ENCODE data around the gene KIFC3.
"Not testable (repeated sequence)": the region's sequence is repeated elsewhere in the genome, so short reads cannot be mapped to it uniquely, and the experiment has no call there.

Gene KIFC3

GRCh38 chr16:57750796-57751538 lies 51.3 kb downstream of the KIFC3 start:
- DNase-seq, result no peak

DNA sequence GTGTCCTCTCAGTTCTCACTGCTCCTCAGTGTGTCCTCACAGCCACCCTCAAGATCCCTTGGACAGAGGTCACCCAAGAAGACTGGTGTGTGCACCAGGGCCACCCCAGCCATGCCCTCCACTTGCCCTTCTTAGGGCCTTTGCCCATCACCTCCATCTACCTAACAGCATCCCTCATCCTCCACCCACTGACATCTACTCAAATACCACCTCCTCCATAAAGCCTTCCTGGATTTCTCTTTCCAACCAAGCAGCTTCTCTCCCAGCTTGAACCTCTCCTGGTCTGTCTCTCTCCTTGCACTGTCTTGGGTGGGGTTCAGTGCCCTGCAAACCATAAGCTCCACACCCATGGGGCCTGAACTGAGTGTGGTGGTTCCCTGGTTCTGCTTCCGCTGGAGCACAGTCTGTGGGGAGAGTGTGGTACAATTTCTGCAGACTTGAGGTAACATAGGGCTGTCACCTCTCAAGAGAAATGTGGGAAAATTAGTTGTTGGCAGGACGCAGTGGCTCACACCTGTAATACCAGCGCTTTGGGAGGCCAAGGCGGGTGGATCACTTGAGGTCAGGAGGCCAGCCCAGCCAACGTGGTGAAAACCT lies 52.3 kb downstream of the KIFC3 start:
- no peak for DNase-seq

DNA sequence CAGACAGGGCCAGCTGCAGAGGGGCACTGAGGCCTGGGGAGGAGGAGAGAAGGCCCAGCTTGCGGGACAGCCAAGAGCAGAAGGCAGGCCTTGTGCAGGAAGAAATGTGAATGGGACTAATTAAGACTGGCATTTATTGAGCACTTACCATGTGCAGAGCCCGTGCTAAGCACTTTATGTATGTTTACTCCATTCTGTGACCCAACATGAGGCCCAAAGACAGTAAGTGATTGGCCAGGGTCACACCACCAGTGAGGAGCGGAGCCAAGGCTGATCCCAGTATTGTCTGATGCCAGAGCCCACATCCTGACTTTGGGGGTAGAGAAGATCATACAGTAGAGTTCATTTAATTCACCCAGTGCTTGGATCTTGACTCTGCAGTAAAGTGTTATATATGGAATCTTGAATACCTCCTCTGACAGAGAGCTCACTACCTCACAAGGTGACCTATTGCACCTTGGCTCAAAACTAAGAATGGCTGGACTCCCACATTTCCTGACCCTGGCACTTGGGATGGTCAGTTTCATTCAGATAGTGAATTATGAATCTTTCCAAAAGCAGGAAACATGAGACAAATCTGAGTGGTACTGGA lies 53.1 kb downstream of the KIFC3 start:
- no peak for DNase-seq

DNA sequence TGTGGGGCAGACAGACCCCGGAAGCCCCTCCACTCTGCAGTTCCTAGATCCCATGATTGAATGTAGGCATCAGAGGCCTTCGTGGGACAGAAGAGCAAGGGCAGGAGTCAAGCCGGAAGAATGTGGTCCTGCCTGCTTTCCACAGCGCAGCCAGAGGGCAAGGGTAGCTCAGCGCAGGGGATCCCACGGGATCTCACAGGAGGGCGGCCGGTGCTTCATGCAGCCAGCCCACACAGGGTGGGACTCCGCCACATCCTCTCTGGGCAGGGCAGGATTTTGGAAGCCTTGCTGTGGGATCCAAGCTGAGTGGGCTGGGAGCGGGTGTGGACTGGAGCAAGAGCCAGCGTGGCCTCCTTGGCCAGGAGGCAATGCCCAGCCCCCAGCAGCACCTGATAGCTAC lies 53.7 kb downstream of the KIFC3 start:
- DNase-seq, result no peak

GRCh38 chr16:57747996-57748395 lies 54.3 kb downstream of the KIFC3 start:
- DNase-seq, result no peak

DNA sequence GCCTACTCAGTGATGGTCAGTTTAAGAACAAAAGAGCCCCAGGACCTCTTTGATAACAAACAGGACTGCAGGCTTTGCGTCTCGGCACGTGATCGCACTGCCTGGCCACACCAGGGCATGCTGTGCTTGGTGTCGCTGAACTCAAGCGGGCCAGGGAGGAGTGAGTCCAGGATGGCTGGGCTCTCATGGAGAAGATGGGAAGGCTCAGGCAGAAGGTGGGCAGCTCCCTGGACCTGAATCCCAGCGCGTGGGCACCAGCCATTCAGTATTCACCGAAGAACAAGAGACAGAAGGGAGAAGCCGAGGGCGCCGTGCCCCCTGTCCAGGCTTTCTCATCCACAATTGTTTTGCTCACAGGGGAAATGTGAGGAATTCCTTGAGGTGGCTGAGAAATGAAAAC lies 54.8 kb downstream of the KIFC3 start:
- DNase-seq, result no peak

DNA sequence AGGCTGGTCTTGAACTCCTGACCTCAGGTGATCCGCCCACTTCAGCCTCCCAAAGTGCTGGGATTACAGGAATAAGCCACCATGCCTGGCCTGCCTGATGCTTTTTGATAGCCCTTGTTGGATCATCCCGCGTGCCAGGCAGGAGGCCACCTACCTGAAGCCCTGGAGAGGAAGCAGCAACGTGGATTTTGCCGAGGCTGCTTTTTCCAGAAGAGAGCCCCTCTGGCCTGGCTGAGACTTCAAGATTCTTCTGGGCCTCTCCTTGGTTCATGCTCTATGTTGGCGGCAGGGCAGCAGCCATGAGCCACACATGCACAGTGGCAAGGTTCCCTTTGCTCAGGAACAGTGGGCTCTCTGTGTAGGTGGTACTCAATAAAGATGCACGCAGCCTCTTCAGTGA lies 55.2 kb downstream of the KIFC3 start:
- no peak for DNase-seq

GRCh38 chr16:57746316-57746715 lies 56.0 kb downstream of the KIFC3 start:
- DNase-seq, result not testable (repeated sequence)

DNA sequence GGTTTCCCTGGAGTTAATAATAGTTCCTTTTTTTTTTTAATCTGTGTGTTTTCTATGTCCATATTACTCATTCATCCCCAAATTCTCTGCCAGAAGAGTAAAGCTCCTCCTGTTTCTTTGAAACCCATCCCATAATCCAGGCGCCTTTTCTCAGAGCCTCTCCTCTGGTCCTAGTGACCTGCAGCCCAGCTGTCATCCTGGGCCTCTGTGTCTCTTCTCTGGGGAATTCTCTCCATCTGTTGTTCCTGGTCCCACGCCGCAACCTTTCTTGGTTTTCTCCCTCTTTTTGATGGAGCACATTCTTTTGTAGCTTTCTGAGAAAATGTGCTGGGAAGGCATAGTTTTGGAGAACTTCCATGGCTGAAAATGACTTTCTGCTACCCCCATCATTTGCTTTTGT lies 56.5 kb downstream of the KIFC3 start:
- DNase-seq, result no peak

DNA sequence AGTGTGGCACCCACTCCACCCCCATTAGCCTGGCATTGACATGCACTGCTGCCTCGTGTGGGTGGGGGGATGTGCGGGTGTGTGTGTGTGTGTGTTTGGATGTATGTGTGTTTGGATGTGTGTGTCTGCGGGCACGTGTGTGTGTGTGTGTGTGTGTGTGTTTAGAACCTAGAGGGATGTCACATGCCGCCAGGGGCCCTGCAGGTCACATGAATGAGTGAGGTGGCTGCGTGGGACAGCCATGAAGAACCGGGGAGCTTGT lies 57.7 kb downstream of the KIFC3 start:
- DNase-seq, result no peak

DNA sequence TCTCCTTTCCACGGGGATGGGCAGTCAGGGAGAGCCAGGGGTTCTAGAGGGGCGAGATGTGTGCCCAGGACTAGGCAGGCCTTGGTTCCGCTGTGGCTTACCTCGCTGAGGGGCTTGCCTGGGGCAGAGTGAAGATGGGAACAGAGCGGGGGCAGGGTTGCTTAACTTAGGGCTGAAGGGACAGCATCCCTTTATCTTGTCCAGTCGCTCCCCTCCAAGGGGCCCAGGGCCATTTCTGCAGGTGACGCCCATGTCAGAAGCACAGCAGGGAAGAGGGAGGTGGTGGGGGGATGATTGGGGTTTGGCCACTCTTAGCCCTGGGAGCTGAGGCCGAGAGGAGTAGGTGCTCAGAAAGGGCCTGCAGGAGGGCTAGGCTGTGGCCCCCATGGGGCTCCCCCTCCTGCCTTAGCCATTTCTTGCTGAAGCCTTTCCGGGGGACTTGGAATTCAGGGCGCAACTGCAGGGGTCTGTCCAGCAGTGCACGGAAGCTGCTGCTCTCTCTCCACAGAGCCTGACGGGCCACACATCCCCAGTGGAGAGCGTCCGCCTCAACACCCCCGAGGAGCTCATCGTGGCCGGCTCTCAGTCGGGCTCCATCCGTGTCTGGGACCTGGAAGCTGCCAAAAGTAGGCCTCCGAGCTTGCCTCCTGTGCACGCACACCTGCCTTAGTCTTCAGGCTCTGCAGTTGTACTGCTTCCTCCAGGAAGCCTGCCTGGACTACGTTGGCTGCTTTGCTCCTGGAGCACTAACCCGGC lies 58.2 kb downstream of the KIFC3 start:
- no peak for DNase-seq

GRCh38 chr16:57743458-57743857 lies 58.8 kb downstream of the KIFC3 start:
- DNase-seq, result no peak

GRCh38 chr16:57742543-57742942 lies 59.7 kb downstream of the KIFC3 start:
- no peak for DNase-seq

DNA sequence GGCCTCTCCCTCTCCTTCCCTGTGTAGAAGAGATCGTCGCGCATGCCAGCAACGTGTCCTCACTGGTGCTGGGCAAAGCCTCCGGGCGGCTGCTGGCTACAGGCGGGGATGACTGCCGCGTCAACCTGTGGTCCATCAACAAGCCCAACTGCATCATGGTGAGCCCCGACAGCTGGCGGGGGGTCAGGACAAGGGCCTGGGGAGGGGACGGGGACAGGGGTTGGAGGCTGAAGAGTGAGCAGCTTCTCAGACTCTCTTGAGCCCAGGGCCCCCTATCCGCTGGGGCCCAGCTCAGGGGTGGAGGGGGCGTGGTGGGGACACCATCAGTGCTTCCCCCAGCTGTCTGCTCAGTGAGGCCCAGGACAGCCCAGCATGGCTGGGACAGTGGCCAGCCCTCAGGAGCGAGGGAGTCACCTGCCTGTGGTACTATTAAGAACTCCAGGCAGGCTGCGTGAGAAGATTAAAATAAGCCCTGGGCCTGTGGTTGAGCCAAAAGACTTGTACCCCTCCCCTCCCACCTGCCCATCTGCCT lies 60.6 kb downstream of the KIFC3 start:
- no peak for DNase-seq

- no peak for DNase-seq
These were observed 61.7 kb downstream of the KIFC3 start for GRCh38 chr16:57740423-57741071.

GRCh38 chr16:57739756-57740422 lies 62.4 kb downstream of the KIFC3 start:
- no peak for DNase-seq

DNA sequence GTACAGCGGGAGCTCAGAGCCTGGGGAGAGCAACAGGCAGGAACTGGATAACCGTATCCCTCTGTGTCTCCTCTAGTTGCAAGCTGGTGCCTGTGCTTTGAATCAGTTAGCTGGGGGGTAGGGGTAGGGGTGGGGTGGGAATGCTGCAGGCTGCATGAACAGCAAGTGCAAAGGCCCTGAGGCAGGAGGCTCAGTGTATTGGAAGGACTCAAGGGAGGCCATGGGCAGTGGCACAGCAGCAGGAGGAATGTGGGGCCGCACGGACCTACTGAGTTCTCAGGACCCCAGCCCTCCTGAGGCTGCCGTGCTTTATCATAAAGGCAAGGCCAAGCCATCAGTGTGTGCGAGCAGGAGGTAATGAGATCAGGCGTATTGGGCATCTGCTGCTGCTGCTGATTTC lies 63.4 kb downstream of the KIFC3 start:
- DNase-seq, result no peak

- peak; percentile 67 for DNase-seq
These were observed 65.6 kb downstream of the KIFC3 start for GRCh38 chr16:57736419-57737351.

DNA sequence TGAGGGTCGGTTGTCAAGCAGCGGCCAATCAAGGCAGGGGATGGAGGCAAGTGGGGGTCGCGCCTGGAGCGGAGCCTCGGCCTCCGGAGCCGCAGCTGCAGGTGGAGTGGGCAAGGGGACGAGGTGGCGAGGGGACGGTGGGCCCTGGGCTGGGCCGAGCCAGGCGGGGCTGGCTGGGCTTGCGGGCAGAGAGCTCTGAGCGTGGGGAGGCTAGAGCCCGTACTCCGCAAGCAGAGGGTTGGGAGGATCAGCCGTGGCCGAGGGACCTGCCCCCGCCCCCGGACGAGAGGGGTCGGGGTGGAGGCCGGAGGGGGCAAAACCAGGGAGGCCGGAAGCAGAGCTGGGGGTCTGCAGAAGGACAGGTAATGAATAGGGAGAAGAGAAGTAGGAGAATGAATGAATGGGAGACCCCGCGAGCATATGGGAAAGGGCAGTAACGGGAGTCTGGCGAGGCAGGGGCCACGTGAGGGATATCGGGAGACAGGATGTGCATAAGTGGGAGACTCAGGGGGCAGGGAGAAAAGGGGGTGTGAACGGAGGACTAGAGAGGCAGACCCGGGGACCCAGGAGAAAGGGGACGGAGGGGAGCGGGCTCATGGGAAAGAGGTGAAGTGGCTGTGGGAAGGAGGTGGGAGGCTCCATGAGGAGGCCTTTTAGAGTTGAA lies 66.4 kb downstream of the KIFC3 start, which contains the start of gene KATNB1:
Gene KATNB1, plus strand, starts transcription at position 16 of the 664 bp plus-strand sequence. CDS start 1,474 bp downstream, outside the sequence.
- no peak for DNase-seq

GRCh38 chr16:57734925-57735754 lies 67.2 kb downstream of the KIFC3 start:
- peak; percentile 97 for DNase-seq

Data from activated CD8-positive, alpha-beta memory T cell treated with anti-CD3 and anti-CD28 coated beads, Interleukin-2, amount 50 U/mL, for 48 hours (primary cell).